Measurements from ENCODE around the gene MEIOB.

Gene MEIOB

DNA sequence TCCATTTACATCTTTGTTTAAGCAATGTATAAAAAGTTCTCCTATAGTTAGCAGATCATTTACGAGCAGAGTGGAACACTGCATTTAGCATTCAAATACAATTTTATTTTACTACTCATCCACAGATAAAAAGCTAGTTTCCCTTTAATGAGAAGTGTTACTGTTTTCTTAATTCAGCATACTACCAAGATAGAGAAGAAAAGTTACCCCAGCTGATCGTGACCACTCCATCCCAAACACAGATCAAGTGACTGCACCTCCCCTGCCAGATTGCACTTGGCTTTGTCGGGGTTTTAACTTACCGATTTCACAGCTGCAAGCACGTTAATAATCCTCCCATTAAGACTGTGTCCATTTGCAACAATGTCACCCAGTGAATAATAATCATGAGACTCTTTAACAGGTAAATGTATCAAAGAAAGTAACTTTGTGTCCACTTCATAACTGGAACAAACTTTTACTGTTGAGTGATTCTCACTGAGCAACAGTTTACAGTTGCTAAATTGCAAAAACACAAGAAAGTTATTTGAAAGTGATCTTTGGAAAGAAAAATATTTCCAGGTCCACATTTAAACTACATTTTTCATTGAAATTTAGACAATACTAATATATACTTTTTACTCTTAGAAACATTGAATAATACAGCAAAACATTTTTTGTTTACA lies 14.4 kb downstream of the MEIOB start:
- TF ChIP-seq TARDBP (IDR thresholded peaks at IDR 0.05): no peak
- TF ChIP-seq, protein P1, sequence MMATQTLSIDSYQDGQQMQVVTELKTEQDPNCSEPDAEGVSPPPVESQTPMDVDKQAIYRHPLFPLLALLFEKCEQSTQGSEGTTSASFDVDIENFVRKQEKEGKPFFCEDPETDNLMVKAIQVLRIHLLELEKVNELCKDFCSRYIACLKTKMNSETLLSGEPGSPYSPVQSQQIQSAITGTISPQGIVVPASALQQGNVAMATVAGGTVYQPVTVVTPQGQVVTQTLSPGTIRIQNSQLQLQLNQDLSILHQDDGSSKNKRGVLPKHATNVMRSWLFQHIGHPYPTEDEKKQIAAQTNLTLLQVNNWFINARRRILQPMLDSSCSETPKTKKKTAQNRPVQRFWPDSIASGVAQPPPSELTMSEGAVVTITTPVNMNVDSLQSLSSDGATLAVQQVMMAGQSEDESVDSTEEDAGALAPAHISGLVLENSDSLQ (IDR thresholded peaks at IDR 0.05): no peak
- no peak for TF ChIP-seq FOXA1 (IDR thresholded peaks at IDR 0.05)
- TF ChIP-seq FOXM1 (IDR thresholded peaks at IDR 0.05; ENCODE audit: borderline replicate concordance): no peak
- no peak for TF ChIP-seq ELF4 (IDR thresholded peaks at IDR 0.05)
- no peak for TF ChIP-seq CTBP1 (IDR thresholded peaks at IDR 0.05; ENCODE audit: borderline replicate concordance)
- TF ChIP-seq LEF1 (IDR thresholded peaks at IDR 0.05; ENCODE audit: borderline replicate concordance): no peak
- no peak for TF ChIP-seq HDGF (IDR thresholded peaks at IDR 0.05; ENCODE audit: borderline replicate concordance)
- TF ChIP-seq ARNT (IDR thresholded peaks at IDR 0.05): no peak
- TF ChIP-seq SUZ12 (IDR thresholded peaks at IDR 0.05): no peak
- TF ChIP-seq SP1 (IDR thresholded peaks at IDR 0.05): no peak
- no peak for TF ChIP-seq FOXK2 (IDR thresholded peaks at IDR 0.05)
- TF ChIP-seq ZNF384 (IDR thresholded peaks at IDR 0.05): no peak

DNA sequence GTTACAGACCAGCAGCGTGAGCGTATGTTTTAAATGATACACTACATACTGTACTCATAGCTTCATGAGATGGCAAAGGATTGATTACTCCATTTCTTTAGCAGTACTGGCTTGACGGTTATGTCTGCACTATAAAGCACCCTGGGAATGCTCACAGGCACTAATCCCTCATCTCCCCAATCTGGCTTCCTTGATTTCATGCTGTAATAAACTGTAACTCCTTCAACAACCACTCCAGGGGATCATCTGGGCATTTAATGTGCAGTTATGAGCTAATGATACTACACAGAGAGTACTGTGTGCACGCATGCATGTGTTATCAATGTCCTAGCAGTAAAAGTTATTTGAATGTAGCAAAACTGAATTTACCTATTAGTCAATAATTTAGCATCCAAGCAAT lies 20.2 kb downstream of the MEIOB start:
- no peak for DNase-seq (ENCODE audit: extremely low spot score)
- POLR2A ChIA-PET: interaction anchor here (1.0 to 1.4 kb wide), 2 partner anchors 24 to 113 kb away, joined by 3 to 4 read pairs; partner anchors contain the start of genes FAHD1 and RPS2
- CTCF ChIA-PET: no interaction called here
- no peak for TF ChIP-seq FOXM1 (IDR thresholded peaks at IDR 0.05; ENCODE audit: borderline replicate concordance)
- TF ChIP-seq, protein P1 (IDR thresholded peaks at IDR 0.05): no peak
- no peak for TF ChIP-seq FOXK2 (IDR thresholded peaks at IDR 0.05)
- no peak for TF ChIP-seq NFRKB (IDR thresholded peaks at IDR 0.05)
- no peak for TF ChIP-seq SP1 (IDR thresholded peaks at IDR 0.05)
- no peak for TF ChIP-seq HDGF (IDR thresholded peaks at IDR 0.05; ENCODE audit: borderline replicate concordance)
- TF ChIP-seq SUZ12 (IDR thresholded peaks at IDR 0.05): no peak
- no peak for TF ChIP-seq BHLHE40 (IDR thresholded peaks at IDR 0.05; ENCODE audit: borderline replicate concordance)
- no peak for TF ChIP-seq ELF4 (IDR thresholded peaks at IDR 0.05)
- TF ChIP-seq LEF1 (IDR thresholded peaks at IDR 0.05; ENCODE audit: borderline replicate concordance): no peak
- TF ChIP-seq TARDBP (IDR thresholded peaks at IDR 0.05): no peak
- no peak for TF ChIP-seq CTBP1 (IDR thresholded peaks at IDR 0.05; ENCODE audit: borderline replicate concordance)
- no peak for TF ChIP-seq FOXA1 (IDR thresholded peaks at IDR 0.05)
- TF ChIP-seq L3MBTL2 (conservative IDR thresholded peaks at IDR 0.05): no peak
- no peak for TF ChIP-seq ARNT (IDR thresholded peaks at IDR 0.05)
- TF ChIP-seq ZNF384 (IDR thresholded peaks at IDR 0.05): no peak

More for the DNA sequence above, 14.4 kb downstream of the MEIOB start:
- DNase-seq (ENCODE audit: extremely low spot score): no peak
- POLR2A ChIA-PET: interaction anchor here (1.0 to 2.2 kb wide), 7 partner anchors 18 to 298 kb away, joined by 3 to 11 read pairs (median 4); partner anchors contain the start of genes FAHD1, HAGH, NUBP2 and RPS2
- CTCF ChIA-PET: no interaction called here

DNA sequence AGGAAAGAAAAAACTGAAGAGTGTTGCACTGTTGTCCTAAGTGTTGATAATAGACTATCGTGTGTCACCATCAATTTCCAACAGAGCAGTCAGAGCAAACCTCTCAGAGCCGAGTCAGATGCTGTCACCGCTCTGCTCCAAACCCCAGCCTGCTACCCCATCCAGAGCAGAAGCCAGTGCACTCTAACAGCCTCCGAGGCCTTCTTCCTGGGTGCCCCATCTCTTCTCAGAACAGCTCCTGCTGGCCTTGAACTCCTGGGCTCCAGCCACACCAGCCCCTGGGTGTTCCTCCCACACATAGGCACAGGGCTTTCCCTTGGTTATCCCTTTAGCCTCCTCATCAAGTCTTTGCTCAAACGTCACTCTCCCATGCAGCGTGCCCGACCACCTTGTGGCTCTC lies 21.0 kb downstream of the MEIOB start:
- POLR2A ChIA-PET: interaction anchor here (1.0 to 1.4 kb wide), 2 partner anchors 23 to 113 kb away, joined by 3 to 4 read pairs; partner anchors contain the start of genes FAHD1 and RPS2
- DNase-seq (ENCODE audit: extremely low spot score): no peak
- CTCF ChIA-PET: no interaction called here
- TF ChIP-seq BHLHE40 (IDR thresholded peaks at IDR 0.05; ENCODE audit: borderline replicate concordance) (no peak), NFRKB (IDR thresholded peaks at IDR 0.05) (no peak), ELF4 (IDR thresholded peaks at IDR 0.05) (no peak), CTBP1 (IDR thresholded peaks at IDR 0.05; ENCODE audit: borderline replicate concordance) (no peak), LEF1 (IDR thresholded peaks at IDR 0.05; ENCODE audit: borderline replicate concordance) (no peak), ZNF384 (IDR thresholded peaks at IDR 0.05) (no peak), FOXK2 (IDR thresholded peaks at IDR 0.05) (no peak), ARNT (IDR thresholded peaks at IDR 0.05) (no peak), L3MBTL2 (conservative IDR thresholded peaks at IDR 0.05) (no peak), FOXM1 (IDR thresholded peaks at IDR 0.05; ENCODE audit: borderline replicate concordance) (no peak), TARDBP (IDR thresholded peaks at IDR 0.05) (no peak)

DNA sequence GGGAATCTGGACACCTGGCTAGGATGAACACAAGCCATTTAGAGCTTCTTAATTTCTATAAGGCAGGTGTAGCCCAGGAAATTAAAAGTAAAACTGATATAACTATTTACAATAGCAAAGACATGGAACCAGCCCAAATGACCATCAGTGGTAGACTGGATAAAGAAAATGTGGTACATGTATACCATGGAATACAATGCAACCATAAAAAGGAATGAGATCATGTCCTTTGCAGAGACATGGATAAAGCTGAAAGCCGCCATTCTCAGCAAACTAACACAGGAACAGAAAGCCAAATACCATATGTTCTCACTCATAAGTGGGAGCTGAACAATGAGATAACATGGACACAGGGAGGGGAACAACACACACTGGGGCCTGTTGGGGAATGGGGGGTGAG lies 25.5 kb downstream of the MEIOB start:
- POLR2A ChIA-PET: interaction anchor here (2.2 kb wide), 1 partner anchor 119 kb away, joined by 5 read pairs; the partner anchor contains the start of gene RPS2
- no peak for DNase-seq (ENCODE audit: extremely low spot score)
- CTCF ChIA-PET: no interaction called here
- TF ChIP-seq LEF1 (IDR thresholded peaks at IDR 0.05; ENCODE audit: borderline replicate concordance): no peak
- no peak for TF ChIP-seq HDGF (IDR thresholded peaks at IDR 0.05; ENCODE audit: borderline replicate concordance)
- no peak for TF ChIP-seq L3MBTL2 (conservative IDR thresholded peaks at IDR 0.05)
- TF ChIP-seq SP1 (IDR thresholded peaks at IDR 0.05): no peak
- TF ChIP-seq ELF4 (IDR thresholded peaks at IDR 0.05): no peak
- no peak for TF ChIP-seq BHLHE40 (IDR thresholded peaks at IDR 0.05; ENCODE audit: borderline replicate concordance)
- TF ChIP-seq SUZ12 (IDR thresholded peaks at IDR 0.05): no peak
- no peak for TF ChIP-seq FOXA1 (IDR thresholded peaks at IDR 0.05)
- TF ChIP-seq FOXK2 (IDR thresholded peaks at IDR 0.05): no peak
- TF ChIP-seq ARNT (IDR thresholded peaks at IDR 0.05): no peak
- no peak for TF ChIP-seq CTBP1 (IDR thresholded peaks at IDR 0.05; ENCODE audit: borderline replicate concordance)
- no peak for TF ChIP-seq FOXM1 (IDR thresholded peaks at IDR 0.05; ENCODE audit: borderline replicate concordance)

DNA sequence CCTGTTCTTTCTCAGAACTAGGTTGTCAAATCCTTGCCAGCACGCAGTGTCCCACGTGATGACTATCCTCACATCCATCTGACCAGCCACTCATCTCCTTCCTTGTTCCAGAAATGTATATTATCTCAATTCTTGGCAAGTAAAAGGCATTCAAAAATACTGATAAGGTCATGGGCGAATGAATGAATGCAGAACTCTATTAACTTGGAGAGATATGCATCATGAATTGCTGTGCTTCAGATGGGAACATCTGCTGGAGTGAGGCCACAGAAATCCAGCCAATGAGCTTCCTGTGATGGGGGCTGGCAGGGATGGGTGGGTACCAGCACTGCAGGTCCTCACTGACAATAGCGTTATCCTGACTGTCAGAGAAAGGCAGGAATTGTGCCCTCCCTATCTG lies 26.0 kb downstream of the MEIOB start:
- POLR2A ChIA-PET: no interaction called here

More for the DNA sequence above, 26.0 kb downstream of the MEIOB start:
- CTCF ChIA-PET: interaction anchor here (0.6 kb wide), 1 partner anchor 120 kb away, joined by 4 read pairs; no protein-coding TSS in a partner anchor
- no peak for DNase-seq (ENCODE audit: extremely low spot score)
- TF ChIP-seq FOXM1 (IDR thresholded peaks at IDR 0.05; ENCODE audit: borderline replicate concordance) (no peak), BHLHE40 (IDR thresholded peaks at IDR 0.05; ENCODE audit: borderline replicate concordance) (no peak), TARDBP (IDR thresholded peaks at IDR 0.05) (no peak), FOXA1 (IDR thresholded peaks at IDR 0.05) (no peak), L3MBTL2 (conservative IDR thresholded peaks at IDR 0.05) (no peak), ARNT (IDR thresholded peaks at IDR 0.05) (no peak), FOXK2 (IDR thresholded peaks at IDR 0.05) (no peak), SP1 (IDR thresholded peaks at IDR 0.05) (no peak), HDGF (IDR thresholded peaks at IDR 0.05; ENCODE audit: borderline replicate concordance) (no peak)
- TF ChIP-seq, protein P1 (IDR thresholded peaks at IDR 0.05): no peak
